ENCODE data around the gene MMP24OS.
A peak's percentile ranks its signal among the peaks of the same experiment; 100 is the strongest.

MMP24OS gene

GRCh38 chr20:35299780-35300179, 21.9 kb upstream of the MMP24OS start:
- H3K4me3 ChIP-seq (ENCODE audit: low read depth, low read length): no peak overlapping the region
- TF ChIP-seq, protein P1, sequence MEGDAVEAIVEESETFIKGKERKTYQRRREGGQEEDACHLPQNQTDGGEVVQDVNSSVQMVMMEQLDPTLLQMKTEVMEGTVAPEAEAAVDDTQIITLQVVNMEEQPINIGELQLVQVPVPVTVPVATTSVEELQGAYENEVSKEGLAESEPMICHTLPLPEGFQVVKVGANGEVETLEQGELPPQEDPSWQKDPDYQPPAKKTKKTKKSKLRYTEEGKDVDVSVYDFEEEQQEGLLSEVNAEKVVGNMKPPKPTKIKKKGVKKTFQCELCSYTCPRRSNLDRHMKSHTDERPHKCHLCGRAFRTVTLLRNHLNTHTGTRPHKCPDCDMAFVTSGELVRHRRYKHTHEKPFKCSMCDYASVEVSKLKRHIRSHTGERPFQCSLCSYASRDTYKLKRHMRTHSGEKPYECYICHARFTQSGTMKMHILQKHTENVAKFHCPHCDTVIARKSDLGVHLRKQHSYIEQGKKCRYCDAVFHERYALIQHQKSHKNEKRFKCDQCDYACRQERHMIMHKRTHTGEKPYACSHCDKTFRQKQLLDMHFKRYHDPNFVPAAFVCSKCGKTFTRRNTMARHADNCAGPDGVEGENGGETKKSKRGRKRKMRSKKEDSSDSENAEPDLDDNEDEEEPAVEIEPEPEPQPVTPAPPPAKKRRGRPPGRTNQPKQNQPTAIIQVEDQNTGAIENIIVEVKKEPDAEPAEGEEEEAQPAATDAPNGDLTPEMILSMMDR (conservative IDR thresholded peaks at IDR 0.05; ENCODE audit: low read depth, low read length): no peak
- no peak for DNase-seq (ENCODE audit: low read depth)

DNA sequence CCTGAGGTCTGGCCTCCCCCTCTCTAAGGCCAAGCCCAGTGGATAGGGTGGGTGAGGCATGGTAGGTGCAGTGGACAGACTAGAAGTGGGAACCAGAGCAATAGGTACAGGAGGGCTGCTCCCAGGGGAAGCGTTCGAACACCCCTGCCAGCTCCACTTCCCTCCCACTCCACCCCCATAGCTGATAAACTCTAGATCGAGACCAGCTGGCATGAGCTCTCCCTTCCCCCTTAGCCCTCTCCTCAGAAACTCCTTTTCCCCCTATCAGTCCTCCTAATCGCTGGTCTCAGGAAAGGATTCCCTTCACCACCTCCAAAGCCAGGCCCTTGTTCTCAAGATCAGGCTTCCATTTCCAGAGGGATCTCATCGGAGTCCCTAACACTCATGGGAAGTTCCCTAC, 20.3 kb upstream of the MMP24OS start:
- no peak overlapping the region for H3K4me3 ChIP-seq (ENCODE audit: low read depth, low read length)
- no peak for DNase-seq (ENCODE audit: low read depth)
- TF ChIP-seq, protein P1 (conservative IDR thresholded peaks at IDR 0.05; ENCODE audit: low read depth, low read length): no peak

GRCh38 chr20:35297740-35298139, 19.8 kb upstream of the MMP24OS start:
- DNase-seq (ENCODE audit: low read depth): no peak
- H3K4me3 ChIP-seq (ENCODE audit: low read depth, low read length): no peak overlapping the region
- TF ChIP-seq, protein P1 (conservative IDR thresholded peaks at IDR 0.05; ENCODE audit: low read depth, low read length): no peak

- TF ChIP-seq, protein P1 (conservative IDR thresholded peaks at IDR 0.05; ENCODE audit: low read depth, low read length): peak; percentile 20
- H3K4me3 ChIP-seq (ENCODE audit: low read depth, low read length): no peak overlapping the region
- no peak for DNase-seq (ENCODE audit: low read depth)
Observed at GRCh38 chr20:35297155-35297554, 19.2 kb upstream of the MMP24OS start.

- TF ChIP-seq, protein P1 (conservative IDR thresholded peaks at IDR 0.05; ENCODE audit: low read depth, low read length): no peak
- H3K4me3 ChIP-seq (ENCODE audit: low read depth, low read length): no peak overlapping the region
Observed at GRCh38 chr20:35296101-35296554, 18.2 kb upstream of the MMP24OS start.

DNA sequence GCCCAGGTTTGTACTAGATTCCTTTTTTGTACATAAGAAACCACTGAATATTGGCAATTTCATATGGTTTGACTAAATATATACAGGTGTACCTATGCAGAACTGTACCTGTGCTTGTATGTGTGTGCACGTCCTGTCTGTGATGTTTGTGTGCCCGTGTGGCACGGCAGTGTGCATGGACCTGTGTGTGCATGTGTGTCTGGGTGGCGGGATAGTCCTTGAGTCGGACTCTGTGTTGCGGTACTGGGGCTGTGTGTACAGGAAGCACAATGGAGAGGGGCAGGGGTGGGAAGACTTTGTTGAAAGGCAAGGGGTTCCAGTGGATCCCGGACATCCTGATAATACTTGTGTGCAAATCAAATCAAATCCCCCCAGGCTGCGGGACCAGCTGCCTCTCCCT, 17.8 kb upstream of the MMP24OS start:
- TF ChIP-seq, protein P1 (conservative IDR thresholded peaks at IDR 0.05; ENCODE audit: low read depth, low read length): no peak
- DNase-seq (ENCODE audit: low read depth): no peak
- H3K4me3 ChIP-seq (ENCODE audit: low read depth, low read length): no peak overlapping the region

More at GRCh38 chr20:35296101-35296554, 18.2 kb upstream of the MMP24OS start:
- DNase-seq (ENCODE audit: low read depth): no peak

DNA sequence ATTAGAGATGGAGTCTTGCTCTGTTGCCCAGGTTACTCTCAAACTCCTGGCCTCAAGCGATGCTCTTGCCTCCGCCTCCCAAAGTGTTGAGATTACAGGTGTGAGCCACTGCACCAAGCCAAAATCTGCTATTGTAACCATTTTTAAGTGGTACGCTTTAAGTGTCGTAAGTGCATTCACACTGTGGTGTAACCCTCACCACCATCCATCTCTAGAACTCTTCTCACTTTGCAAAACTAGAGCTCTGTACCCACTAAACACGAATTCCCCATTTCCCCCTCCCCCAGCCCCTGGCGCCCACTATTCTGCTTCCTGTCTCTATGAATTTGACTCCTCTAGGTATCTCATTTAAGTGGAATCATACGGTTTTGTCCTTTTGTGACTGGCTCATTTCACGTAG, 17.1 kb upstream of the MMP24OS start:
- DNase-seq (ENCODE audit: low read depth): no peak
- H3K4me3 ChIP-seq (ENCODE audit: low read depth, low read length): no peak overlapping the region
- TF ChIP-seq, protein P1 (conservative IDR thresholded peaks at IDR 0.05; ENCODE audit: low read depth, low read length): no peak
